Activated naive CD4-positive, alpha-beta T cell treated with anti-CD3 and anti-CD28 coated beads, Interleukin-2, amount 50 U/mL, for 72 hours (primary cell): Measurements from ENCODE around the gene VAC14. TPM values are rescaled to one million over a fixed set of nuclear protein-coding genes. Genes with fewer than 3 reads are reported as not detected.
A peak's percentile ranks its signal among the peaks of the same experiment; 100 is the strongest.
"Not testable (repeated sequence)": the region's sequence is repeated elsewhere in the genome, so short reads cannot be mapped to it uniquely, and the experiment has no call there.

Experiments
- ATAC-seq, 2 donors: fragments of 150-1000 bp; cut with Tn5 transposase; 2 replicates each; pipeline ENCODE4 v1.10.0; 2021; ENCODE audit warnings: mild to moderate bottlenecking in 2 of 2, moderate library complexity in 2 of 2
- DNase-seq, 2 donors: peaks; one replicate each; pipeline ENCODE4 v3.0.0; 2021 to 2022; ENCODE audit warnings: low spot score in 2 of 2
- H3K27ac Mint-ChIP-seq, 2 donors: one replicate each; pipeline ENCODE4 v1.8.0; 2022; ENCODE audit warnings: mild to moderate bottlenecking in 2 of 2, mixed read lengths in 2 of 2
- H3K36me3 Mint-ChIP-seq, 2 donors: one replicate each; pipeline ENCODE4 v1.8.0; 2022; ENCODE audit warnings: mixed read lengths in 2 of 2
- H3K9me3 Mint-ChIP-seq, 2 donors: one replicate each; pipeline ENCODE4 v1.8.0; 2022; ENCODE audit warnings: mixed read lengths in 2 of 2
- total RNA-seq, 2 donors: library from RNA; stranded (reverse); gene quantifications; one replicate each; pipeline ENCODE4 v1.2.3, GENCODE V29; 2022

The VAC14 gene
- total RNA-seq, 2 donors from 2014 or later, result 22.5 to 28.8 TPM

DNA sequence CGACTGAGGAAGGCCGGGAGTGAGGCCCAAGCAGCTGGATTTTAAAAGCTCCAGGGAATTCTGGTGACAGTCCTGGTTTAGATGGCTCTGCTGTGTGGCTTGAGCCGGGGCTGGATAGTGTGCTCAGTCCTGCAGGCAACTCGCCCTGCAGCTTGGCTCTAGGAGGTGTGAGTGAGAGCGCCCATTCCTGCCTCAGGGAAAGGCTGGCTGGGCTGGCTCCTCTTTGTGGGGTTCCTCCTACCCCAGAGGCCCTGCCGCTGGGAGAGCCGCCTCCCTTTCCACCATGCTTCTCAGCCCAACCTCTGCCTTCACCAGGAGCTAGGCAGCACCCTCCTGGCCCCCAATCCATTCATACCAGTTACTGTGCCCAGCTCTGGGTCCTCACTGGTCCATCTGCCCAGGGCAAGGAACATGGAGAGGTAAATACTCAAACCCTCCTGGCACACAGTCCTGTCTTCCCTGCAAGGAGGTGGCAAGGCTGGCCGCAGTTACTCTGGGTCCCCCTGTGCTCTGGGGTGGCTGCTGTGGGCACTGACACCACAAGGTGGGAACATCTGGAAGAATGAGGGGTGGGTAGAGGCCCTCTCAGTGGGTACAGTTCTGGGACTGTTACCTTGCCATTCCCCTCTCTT is 47.1 kb downstream of the VAC14 start:
- H3K36me3 Mint-ChIP-seq, result no peaks in the 10 kb centered on the region
- ATAC-seq (no peak), DNase-seq (no peak)
- peak overlapping the region; percentile 28 to 72 for H3K27ac Mint-ChIP-seq
- H3K9me3 Mint-ChIP-seq, result no peaks in the 10 kb centered on the region

DNA sequence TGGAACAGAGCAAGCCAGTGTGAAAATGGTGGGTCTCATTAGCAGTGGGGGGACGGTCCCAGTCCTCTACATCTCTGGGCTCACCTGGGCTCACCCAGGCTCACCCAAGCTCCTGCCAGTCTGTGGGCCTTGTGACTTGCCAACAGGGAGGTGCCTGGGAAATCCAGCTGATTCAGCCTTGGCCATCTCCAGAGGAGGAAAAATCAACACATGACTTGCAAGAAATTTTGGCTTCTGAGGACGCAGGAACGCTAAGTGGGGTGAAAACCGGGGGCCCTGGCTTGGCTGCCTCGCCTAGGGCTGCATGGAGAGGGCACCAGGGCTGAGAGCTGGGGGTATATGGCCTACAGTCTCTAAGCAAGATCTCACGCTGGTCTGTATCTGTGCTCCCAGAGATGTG is 47.7 kb downstream of the VAC14 start:
- H3K9me3 Mint-ChIP-seq, result no peaks in the 10 kb centered on the region
- DNase-seq, result no peak
- H3K36me3 Mint-ChIP-seq, result no peaks in the 10 kb centered on the region
- H3K27ac Mint-ChIP-seq, result peak overlapping the region in 1 of 2 donors; percentile 9
- ATAC-seq, result no peak

DNA sequence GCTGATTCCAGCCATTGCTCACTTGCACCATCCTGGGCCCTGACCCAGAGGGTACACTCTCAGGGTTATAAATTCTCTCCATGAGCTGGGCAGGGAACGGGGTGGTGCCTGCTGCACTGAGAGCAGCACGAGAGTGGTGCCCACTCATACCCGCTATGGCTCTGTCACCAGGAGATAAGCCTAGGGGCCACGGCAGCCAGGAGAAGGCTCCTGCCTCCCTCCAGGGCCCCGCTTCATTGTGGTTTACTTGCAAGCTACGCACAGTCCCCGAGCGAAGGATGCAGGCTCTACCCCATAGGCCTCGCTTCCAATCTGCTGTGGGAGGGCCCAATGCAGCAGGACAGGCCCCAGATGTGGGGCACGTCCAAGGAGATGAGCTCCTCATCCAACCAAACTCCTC is 48.5 kb downstream of the VAC14 start:
- H3K9me3 Mint-ChIP-seq, result no peaks in the 10 kb centered on the region
- H3K36me3 Mint-ChIP-seq, result no peaks in the 10 kb centered on the region
- ATAC-seq, result no peak
- no peak for DNase-seq
- peak overlapping the region in 1 of 2 donors; percentile 17 for H3K27ac Mint-ChIP-seq

GRCh38 chr16:70751593-70751992 is 49.4 kb downstream of the VAC14 start:
- H3K9me3 Mint-ChIP-seq, result no peaks in the 10 kb centered on the region
- H3K27ac Mint-ChIP-seq, result peak overlapping the region in 1 of 2 donors; percentile 79
- ATAC-seq (no peak), DNase-seq (no peak)
- no peaks in the 10 kb centered on the region for H3K36me3 Mint-ChIP-seq

- Mint-ChIP-seq H3K27ac (peak overlapping the region in 1 of 2 donors; percentile 79), H3K9me3 (no peaks in the 10 kb centered on the region), H3K36me3 (no peaks in the 10 kb centered on the region)
- DNase-seq, result no peak
- no peak for ATAC-seq
Observed at GRCh38 chr16:70750893-70751467, 50.0 kb downstream of the VAC14 start.

GRCh38 chr16:70749681-70750601 is 51.0 kb downstream of the VAC14 start:
- DNase-seq (no peak), ATAC-seq (no peak)
- peak overlapping the region in 1 of 2 donors; percentile 88 for H3K27ac Mint-ChIP-seq
- no peaks in the 10 kb centered on the region for H3K36me3 Mint-ChIP-seq
- H3K9me3 Mint-ChIP-seq, result no peaks in the 10 kb centered on the region

- Mint-ChIP-seq H3K9me3 (no peaks in the 10 kb centered on the region), H3K27ac (no peak overlapping the region), H3K36me3 (peaks cover 0 to 4% of the 10 kb centered on the region in 2 donors)
- ATAC-seq, result no peak
- DNase-seq, result no peak
Observed at GRCh38 chr16:70749006-70749678, 51.8 kb downstream of the VAC14 start.

DNA sequence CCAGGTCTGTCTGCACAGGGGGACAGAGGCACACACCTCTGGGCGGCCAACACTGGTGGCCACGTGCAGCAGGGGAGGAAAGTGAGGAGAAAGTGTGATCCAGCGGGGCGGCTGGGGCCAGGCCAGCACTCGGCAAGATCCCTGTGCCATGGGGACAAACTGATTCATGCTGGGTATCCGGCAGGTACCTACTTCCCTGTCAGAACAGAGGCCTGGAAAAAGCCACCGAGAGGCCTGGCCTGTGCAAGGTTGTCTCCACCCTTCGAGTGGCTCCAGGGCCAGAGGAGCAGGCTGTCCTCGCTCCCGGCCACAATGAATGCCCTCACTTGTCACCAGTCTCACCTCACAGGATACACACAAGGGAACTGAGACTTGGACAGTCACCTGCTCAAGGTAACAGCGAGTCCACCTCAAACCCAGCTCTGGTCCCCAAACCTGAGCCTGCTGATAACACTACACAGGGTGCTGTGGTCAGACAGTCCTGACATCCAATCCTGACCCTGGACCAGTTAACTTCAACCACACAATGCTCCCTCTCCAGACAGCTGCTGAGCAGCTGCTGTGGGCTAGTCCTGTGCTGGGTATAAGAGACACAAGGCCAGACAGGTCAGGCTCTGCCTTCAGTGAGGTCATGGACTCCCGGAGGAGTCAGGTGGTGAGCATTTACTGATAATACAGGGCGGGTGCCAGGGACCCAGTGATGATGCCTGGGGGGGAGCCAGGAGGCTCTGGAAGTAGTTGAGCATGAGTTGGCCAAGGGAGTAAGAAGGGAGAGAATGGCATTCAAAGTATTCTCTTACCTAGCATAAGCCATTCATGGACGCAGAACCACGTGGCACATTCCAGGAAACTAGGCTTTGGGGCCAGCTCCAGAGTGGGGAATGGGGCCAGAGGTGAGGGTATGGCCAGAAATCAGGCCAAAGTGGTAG is 53.0 kb downstream of the VAC14 start:
- DNase-seq (no peak), ATAC-seq (no peak)
- peaks cover 10 to 16% of the 10 kb centered on the region in 2 donors for H3K36me3 Mint-ChIP-seq
- no peaks in the 10 kb centered on the region for H3K9me3 Mint-ChIP-seq
- H3K27ac Mint-ChIP-seq, result peak overlapping the region; percentile 86 to 88

- Mint-ChIP-seq H3K9me3 (no peaks in the 10 kb centered on the region), H3K27ac (peak overlapping the region; percentile 68 to 88), H3K36me3 (peaks cover 16 to 22% of the 10 kb centered on the region in 2 donors)
- peak in 1 of 2 donors; percentile 21 for DNase-seq
- peak; percentile 57 to 63 for ATAC-seq
Observed at GRCh38 chr16:70746708-70747424, 54.1 kb downstream of the VAC14 start.

DNA sequence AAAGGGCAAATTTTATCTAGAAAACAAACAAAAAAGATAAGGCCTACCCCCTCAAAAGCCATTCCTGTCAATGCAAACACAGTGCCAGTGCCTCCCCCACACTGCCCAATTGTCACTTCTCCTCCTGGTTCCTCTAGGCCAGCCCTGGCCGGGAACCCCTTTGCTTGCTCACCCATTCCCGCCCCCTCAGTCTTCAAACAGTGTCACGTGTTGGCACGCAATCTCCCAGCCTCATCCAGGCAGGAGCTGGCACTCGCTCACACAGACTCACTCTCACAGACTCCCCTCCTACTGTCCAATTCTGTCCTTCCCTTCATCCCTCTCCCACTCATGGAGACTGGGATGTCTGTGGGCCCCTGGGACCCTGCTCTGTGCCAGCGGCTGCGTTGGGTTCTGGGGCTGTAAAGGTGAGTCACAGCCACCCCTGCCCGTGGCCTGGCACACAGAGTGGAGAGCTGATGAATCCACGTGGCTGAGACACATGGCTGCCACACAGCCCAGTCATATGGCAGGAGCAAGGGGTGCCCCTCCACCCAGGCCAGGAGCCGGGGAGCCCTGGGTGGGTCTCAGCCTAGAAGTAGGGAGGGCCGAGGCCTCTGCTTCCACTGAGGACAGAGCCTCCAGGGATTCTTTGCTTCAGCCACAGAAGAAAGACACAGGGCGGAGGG is 54.8 kb downstream of the VAC14 start:
- ATAC-seq (peak; percentile 21 to 74), DNase-seq (no peak)
- Mint-ChIP-seq H3K9me3 (no peaks in the 10 kb centered on the region), H3K36me3 (peaks cover 16 to 22% of the 10 kb centered on the region in 2 donors), H3K27ac (peak overlapping the region; percentile 69 to 88)

GRCh38 chr16:70745536-70746025 is 55.4 kb downstream of the VAC14 start:
- H3K9me3 Mint-ChIP-seq, result no peaks in the 10 kb centered on the region
- DNase-seq (no peak), ATAC-seq (no peak)
- peaks cover 16 to 22% of the 10 kb centered on the region in 2 donors for H3K36me3 Mint-ChIP-seq
- H3K27ac Mint-ChIP-seq, result peak overlapping the region in 1 of 2 donors; percentile 88

DNA sequence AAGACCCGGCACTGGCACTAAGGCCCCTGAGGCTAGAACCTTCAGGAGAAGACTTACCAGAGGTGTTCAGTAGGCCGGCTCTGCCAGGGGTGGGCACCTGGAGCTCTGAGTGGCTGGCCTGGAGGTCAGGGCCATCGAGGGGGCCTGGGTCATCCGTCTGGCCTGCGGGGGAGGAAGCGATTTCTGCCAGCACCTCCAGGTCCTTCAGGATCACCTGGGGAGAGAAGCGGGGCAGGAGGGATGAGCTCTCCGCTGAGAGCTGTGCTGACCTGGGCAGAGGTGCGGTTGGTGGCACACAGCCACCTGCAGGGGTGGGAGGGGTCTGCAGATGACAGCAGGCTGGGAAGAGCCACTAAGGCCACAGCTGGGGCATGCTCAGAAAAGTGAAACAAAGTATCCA is 56.6 kb downstream of the VAC14 start:
- no peak overlapping the region for H3K27ac Mint-ChIP-seq
- DNase-seq, result no peak
- peaks cover 16 to 22% of the 10 kb centered on the region in 2 donors for H3K36me3 Mint-ChIP-seq
- no peaks in the 10 kb centered on the region for H3K9me3 Mint-ChIP-seq
- no peak for ATAC-seq

- Mint-ChIP-seq H3K36me3 (peaks cover 16 to 22% of the 10 kb centered on the region in 2 donors), H3K9me3 (no peaks in the 10 kb centered on the region), H3K27ac (peak overlapping the region; percentile 65 to 73)
- ATAC-seq (no peak), DNase-seq (no peak)
Observed at GRCh38 chr16:70743791-70744190, 57.2 kb downstream of the VAC14 start.

DNA sequence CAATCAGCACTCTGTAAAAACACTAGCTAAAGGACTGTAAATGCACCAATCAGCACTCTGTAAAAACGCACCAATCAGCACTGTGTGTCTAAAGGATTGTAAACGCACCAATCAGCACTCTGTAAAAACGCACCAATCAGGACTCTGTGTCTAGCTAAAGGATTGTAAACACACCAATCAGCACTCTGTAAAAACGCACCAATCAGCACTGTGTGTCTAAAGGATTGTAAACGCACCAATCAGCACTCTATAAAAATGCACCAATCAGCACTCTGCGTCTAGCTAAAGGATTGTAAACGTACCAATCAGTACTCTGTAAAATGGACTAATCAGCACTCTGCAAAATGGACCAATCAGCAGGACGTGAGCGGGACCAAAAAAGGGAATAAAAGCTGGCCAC is 58.0 kb downstream of the VAC14 start:
- Mint-ChIP-seq H3K36me3 (peaks cover 16 to 22% of the 10 kb centered on the region in 2 donors), H3K27ac (peak overlapping the region in 1 of 2 donors; percentile 73)
- ATAC-seq, H3K9me3 Mint-ChIP-seq, DNase-seq: not testable (repeated sequence)

DNA sequence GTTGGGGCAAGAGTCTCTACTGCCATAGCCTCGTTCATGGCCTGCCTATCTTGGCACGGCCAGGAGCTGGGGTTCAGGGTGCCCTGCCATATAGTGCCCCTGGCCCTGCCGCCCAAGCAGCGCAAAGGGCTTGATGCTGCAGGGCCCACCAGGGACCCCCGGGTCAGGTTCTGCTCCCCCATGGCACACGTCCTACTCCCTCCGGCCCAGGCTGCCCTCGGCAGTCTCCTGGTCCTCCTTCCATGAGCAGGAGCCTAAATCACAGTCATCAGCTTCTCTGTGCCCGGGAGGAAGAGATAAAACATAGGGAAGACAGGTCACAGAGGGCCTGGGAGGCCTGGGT is 59.2 kb downstream of the VAC14 start:
- Mint-ChIP-seq H3K9me3 (no peaks in the 10 kb centered on the region), H3K36me3 (peaks cover 16 to 22% of the 10 kb centered on the region in 2 donors), H3K27ac (peak overlapping the region in 1 of 2 donors; percentile 98)
- DNase-seq, result no peak
- ATAC-seq, result no peak
